Caco-2 (cell line): ENCODE measurements around the gene XRCC4. TPM values are rescaled to one million over a fixed set of nuclear protein-coding genes. Genes with fewer than 3 reads are reported as not detected.

Source experiments
- BruUV-seq: library from RNA; stranded (reverse); fragments of 400-500 nt; replicated peaks from 2 replicates; lab custom pipeline; 2021; lab: Mats Ljungman, UMichigan
- CTCF ChIA-PET: fragments of 300-600 bp; sonication (Branson Sonifier 250); formaldehyde crosslinking; loops from one replicate; lab custom pipeline; 2022; ENCODE audit warnings: antibody characterized with exemption; lab: Charles Lee
- POLR2A ChIA-PET: fragments of 300-600 bp; sonication (Branson Sonifier 250); formaldehyde crosslinking; loops from one replicate; lab custom pipeline; 2022; ENCODE audit warnings: antibody characterized with exemption; lab: Charles Lee
- DNase-seq, 2 experiments: peaks; one replicate each; pipeline versions ENCODE4 v3.0.0 to v3.0.0-alpha.2; 2020 to 2022
- H3K27me3 ChIP-seq: replicated peaks from 2 replicates; pipeline ENCODE4 v1.6.0; 2011; ENCODE audit warnings: low read length; ENCODE audit not compliant: control insufficient read depth, insufficient read depth
- H3K36me3 ChIP-seq: 2 replicates; pipeline ENCODE4 v1.5.1; 2011; ENCODE audit warnings: low read length; ENCODE audit not compliant: control insufficient read depth, insufficient read depth
- H3K4me1 ChIP-seq: fragments of 250-450 bp; sonication (Bioruptor Pico); 2 replicates; pipeline ENCODE4 v1.5.1; 2020; ENCODE audit warnings: mild to moderate bottlenecking
- H3K4me3 ChIP-seq: 2 replicates; pipeline ENCODE4 v1.5.1; 2011; ENCODE audit warnings: low read depth, mild to moderate bottlenecking, control low read depth, low read length
- H3K9me3 ChIP-seq: fragments of 250-450 bp; sonication (Bioruptor Pico); 2 replicates; pipeline ENCODE4 v1.5.1; 2020; ENCODE audit warnings: mild to moderate bottlenecking, moderate library complexity
- H3K27ac Mint-ChIP-seq: one replicate; pipeline ENCODE4 v1.8.0; 2022; ENCODE audit warnings: mixed read lengths; ENCODE audit not compliant: unreplicated experiment
- H3K27me3 Mint-ChIP-seq: one replicate; pipeline ENCODE4 v1.8.0; 2022; ENCODE audit warnings: mixed read lengths; ENCODE audit not compliant: insufficient read depth, unreplicated experiment
- H3K36me3 Mint-ChIP-seq: one replicate; pipeline ENCODE4 v1.8.0; 2022; ENCODE audit warnings: mild to moderate bottlenecking, mixed read lengths; ENCODE audit not compliant: insufficient read depth, unreplicated experiment
- H3K4me1 Mint-ChIP-seq: one replicate; pipeline ENCODE4 v1.8.0; 2022; ENCODE audit warnings: low read depth, mixed read lengths; ENCODE audit not compliant: unreplicated experiment
- H3K4me3 Mint-ChIP-seq: one replicate; pipeline ENCODE4 v1.8.0; 2022; ENCODE audit warnings: mild to moderate bottlenecking, moderate library complexity, mixed read lengths; ENCODE audit not compliant: unreplicated experiment
- H3K9me3 Mint-ChIP-seq: one replicate; pipeline ENCODE4 v1.8.0; 2022; ENCODE audit warnings: mixed read lengths; ENCODE audit not compliant: unreplicated experiment
- CTCF ChIP-seq, 2 experiments: fragments of 200-600 bp in 1 of 2; IDR thresholded peaks; 1 replicate in 1 of 2; 2 replicates in 1 of 2; pipeline versions ENCODE4 v1.5.1 to v1.8.0; 2011 to 2022; ENCODE audit warnings: antibody characterized with exemption in 1 of 2, control low read depth in 1 of 2, inconsistent platforms in 1 of 2, low read depth in 1 of 2, low read length in 1 of 2, mild to moderate bottlenecking in 1 of 2, moderate library complexity in 1 of 2; ENCODE audit not compliant: insufficient read depth in 1 of 2, severe bottlenecking in 1 of 2, unreplicated experiment in 1 of 2
- intact Hi-C: fragments of 100-400 bp; cut with micrococcal nuclease; formaldehyde crosslinking; loops from one replicate; pipeline ENCODE4 v1.10.0; 2022; ENCODE audit not compliant: unreplicated experiment
- total RNA-seq: library from RNA; stranded (reverse); gene quantifications from 2 replicates; pipeline ENCODE4 v1.2.3, GENCODE V29; 2022

XRCC4 gene
- total RNA-seq, 1 experiment from 2014 or later = 13.0 TPM

GRCh38 chr5:83376461-83376860 lies 299.1 kb downstream of the XRCC4 start:
- H3K4me1 Mint-ChIP-seq = no peaks in the 10 kb centered on the region
- no peaks in the 10 kb centered on the region for H3K27me3 Mint-ChIP-seq
- no peak for TF ChIP-seq CTCF (IDR thresholded peaks at IDR 0.05; ENCODE audit: insufficient read depth in 1 of 2, low read depth in 1 of 2, low read length in 1 of 2, severe bottlenecking in 1 of 2, unreplicated experiment in 1 of 2)
- CTCF ChIA-PET = no interaction called here
- no peak overlapping the region for H3K4me3 Mint-ChIP-seq
- POLR2A ChIA-PET = no interaction called here
- no peaks in the 10 kb centered on the region for H3K9me3 ChIP-seq
- no peaks in the 10 kb centered on the region for H3K27me3 ChIP-seq
- no peak for DNase-seq
- intact Hi-C loops = no loop called here
- H3K36me3 Mint-ChIP-seq = no peaks in the 10 kb centered on the region
- no peak overlapping the region for H3K27ac Mint-ChIP-seq
- no peaks in the 10 kb centered on the region for H3K9me3 Mint-ChIP-seq
- H3K36me3 ChIP-seq = no peaks in the 10 kb centered on the region
- H3K4me1 ChIP-seq = no peaks in the 10 kb centered on the region; the same call in 1 of the 2 replicates
- no TSS peak for BruUV-seq
- H3K4me3 ChIP-seq = no peak overlapping the region

- Histone ChIP-seq H3K36me3 (no peaks in the 10 kb centered on the region), H3K9me3 (no peaks in the 10 kb centered on the region), H3K27me3 (no peaks in the 10 kb centered on the region), H3K4me3 (no peak overlapping the region), H3K4me1 (no peaks in the 10 kb centered on the region; the same call in 1 of the 2 replicates)
- Mint-ChIP-seq H3K36me3 (no peaks in the 10 kb centered on the region), H3K4me1 (no peaks in the 10 kb centered on the region), H3K27ac (no peak overlapping the region), H3K9me3 (no peaks in the 10 kb centered on the region), H3K27me3 (no peaks in the 10 kb centered on the region), H3K4me3 (no peak overlapping the region)
- no peak for DNase-seq
- TF ChIP-seq CTCF (IDR thresholded peaks at IDR 0.05; ENCODE audit: insufficient read depth in 1 of 2, low read depth in 1 of 2, low read length in 1 of 2, severe bottlenecking in 1 of 2, unreplicated experiment in 1 of 2) = no peak
- POLR2A ChIA-PET = no interaction called here
- CTCF ChIA-PET = no interaction called here
- BruUV-seq = no TSS peak
- intact Hi-C loops = no loop called here
These were observed 300.0 kb downstream of the XRCC4 start for GRCh38 chr5:83377131-83377865.

- Mint-ChIP-seq H3K27me3 (no peaks in the 10 kb centered on the region), H3K4me1 (no peaks in the 10 kb centered on the region), H3K4me3 (no peak overlapping the region), H3K27ac (no peak overlapping the region), H3K36me3 (no peaks in the 10 kb centered on the region), H3K9me3 (peaks cover 10% of the 10 kb centered on the region)
- Histone ChIP-seq H3K36me3 (no peaks in the 10 kb centered on the region), H3K9me3 (no peaks in the 10 kb centered on the region), H3K27me3 (no peaks in the 10 kb centered on the region), H3K4me1 (no peaks in the 10 kb centered on the region; the same call in 1 of the 2 replicates), H3K4me3 (no peak overlapping the region)
- no peak for DNase-seq
- no peak for TF ChIP-seq CTCF (IDR thresholded peaks at IDR 0.05; ENCODE audit: insufficient read depth in 1 of 2, low read depth in 1 of 2, low read length in 1 of 2, severe bottlenecking in 1 of 2, unreplicated experiment in 1 of 2)
- CTCF ChIA-PET = no interaction called here
- intact Hi-C loops = no loop called here
- BruUV-seq = no TSS peak
- POLR2A ChIA-PET = no interaction called here
These were observed 301.4 kb downstream of the XRCC4 start for GRCh38 chr5:83378624-83379289.
